Measurements from ENCODE around the gene MOB1A. TPM values are rescaled to one million over a fixed set of nuclear protein-coding genes. Genes with fewer than 3 reads are reported as not detected.

The MOB1A gene
- total RNA-seq, 1 donor from 2014 or later, result 94.6 TPM

DNA sequence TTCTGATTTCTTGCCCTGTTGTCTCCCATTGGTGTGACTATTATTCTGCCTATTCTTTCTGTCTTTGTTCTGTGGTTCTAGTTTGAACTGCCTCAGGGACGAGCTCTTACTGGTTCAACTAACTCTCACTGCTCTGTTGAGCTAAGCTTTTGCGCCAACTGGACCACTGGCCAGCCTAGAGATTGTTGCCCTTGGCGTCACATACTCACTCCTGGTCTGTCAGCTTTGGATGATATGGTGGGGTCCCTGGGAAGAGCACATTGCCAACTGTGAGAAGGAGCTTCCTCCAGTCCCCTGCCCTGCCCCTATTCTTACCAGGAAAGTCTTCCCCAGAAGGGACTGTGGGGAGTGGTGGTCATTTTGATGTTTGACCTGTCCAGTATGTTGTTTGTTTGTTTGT is 25.8 kb upstream of the MOB1A start:
- H3K27ac Mint-ChIP-seq (ENCODE audit: unreplicated experiment), result peak overlapping the region; percentile 52
- H3K4me3 Mint-ChIP-seq, result no peak overlapping the region
- H3K36me3 Mint-ChIP-seq (ENCODE audit: low read depth), result peaks cover 4% of the 10 kb centered on the region
- no peaks in the 10 kb centered on the region for H3K27me3 Mint-ChIP-seq (ENCODE audit: low read depth)
- no peaks in the 10 kb centered on the region for H3K9me3 Mint-ChIP-seq
- TF ChIP-seq, protein P1, sequence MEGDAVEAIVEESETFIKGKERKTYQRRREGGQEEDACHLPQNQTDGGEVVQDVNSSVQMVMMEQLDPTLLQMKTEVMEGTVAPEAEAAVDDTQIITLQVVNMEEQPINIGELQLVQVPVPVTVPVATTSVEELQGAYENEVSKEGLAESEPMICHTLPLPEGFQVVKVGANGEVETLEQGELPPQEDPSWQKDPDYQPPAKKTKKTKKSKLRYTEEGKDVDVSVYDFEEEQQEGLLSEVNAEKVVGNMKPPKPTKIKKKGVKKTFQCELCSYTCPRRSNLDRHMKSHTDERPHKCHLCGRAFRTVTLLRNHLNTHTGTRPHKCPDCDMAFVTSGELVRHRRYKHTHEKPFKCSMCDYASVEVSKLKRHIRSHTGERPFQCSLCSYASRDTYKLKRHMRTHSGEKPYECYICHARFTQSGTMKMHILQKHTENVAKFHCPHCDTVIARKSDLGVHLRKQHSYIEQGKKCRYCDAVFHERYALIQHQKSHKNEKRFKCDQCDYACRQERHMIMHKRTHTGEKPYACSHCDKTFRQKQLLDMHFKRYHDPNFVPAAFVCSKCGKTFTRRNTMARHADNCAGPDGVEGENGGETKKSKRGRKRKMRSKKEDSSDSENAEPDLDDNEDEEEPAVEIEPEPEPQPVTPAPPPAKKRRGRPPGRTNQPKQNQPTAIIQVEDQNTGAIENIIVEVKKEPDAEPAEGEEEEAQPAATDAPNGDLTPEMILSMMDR (conservative IDR thresholded peaks at IDR 0.05), result no peak
- H3K4me1 Mint-ChIP-seq, result peaks cover 28% of the 10 kb centered on the region
- DNase-seq (ENCODE audit: low read depth, low spot score), result no peak

DNA sequence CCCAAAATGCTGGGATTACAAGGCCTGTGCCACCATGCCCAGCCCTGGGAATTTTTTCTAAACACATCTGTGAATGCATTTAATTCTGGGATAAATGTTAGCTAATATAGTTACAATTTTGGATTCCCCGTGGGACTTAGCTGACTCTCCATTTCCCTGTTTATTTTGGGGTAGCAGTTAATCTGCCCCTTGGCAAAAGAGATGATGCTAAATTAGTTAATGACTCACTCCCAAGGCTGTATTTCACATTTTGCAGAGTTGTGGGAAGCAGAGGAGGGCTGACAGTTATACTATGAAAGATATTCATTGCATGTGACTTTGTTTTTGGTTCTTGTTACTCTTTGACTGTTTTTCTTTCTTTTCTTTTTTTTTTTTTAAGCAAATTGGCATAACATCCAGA is 22.9 kb upstream of the MOB1A start:
- DNase-seq (ENCODE audit: low read depth, low spot score), result no peak
- TF ChIP-seq, protein P1 (conservative IDR thresholded peaks at IDR 0.05), result no peak
- Mint-ChIP-seq H3K36me3 (ENCODE audit: low read depth) (no peaks in the 10 kb centered on the region), H3K27ac (ENCODE audit: unreplicated experiment) (no peak overlapping the region), H3K27me3 (ENCODE audit: low read depth) (no peaks in the 10 kb centered on the region), H3K4me3 (peak overlapping the region; percentile 95), H3K4me1 (peaks cover 42% of the 10 kb centered on the region), H3K9me3 (peaks cover 2% of the 10 kb centered on the region)

DNA sequence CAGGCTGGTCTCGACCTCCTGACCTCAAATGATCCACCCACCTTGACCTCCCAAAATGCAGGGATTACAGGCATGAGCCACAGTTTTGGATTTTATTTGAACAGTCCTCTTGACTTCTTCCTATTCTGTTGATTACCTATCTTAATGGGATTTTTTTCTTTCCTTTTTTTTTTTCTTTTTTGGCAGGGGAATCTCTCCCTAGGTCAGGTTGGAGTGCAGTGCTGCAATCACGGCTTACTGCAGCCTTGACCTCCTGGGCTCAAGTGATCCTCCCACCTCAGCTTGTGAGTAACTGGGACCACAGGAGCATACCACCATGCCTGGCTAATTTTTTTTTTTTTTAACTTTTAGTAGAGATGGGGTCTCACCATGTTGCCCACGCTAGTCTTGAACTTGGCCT is 22.5 kb upstream of the MOB1A start:
- peak overlapping the region; percentile 95 for H3K4me3 Mint-ChIP-seq
- no peaks in the 10 kb centered on the region for H3K27me3 Mint-ChIP-seq (ENCODE audit: low read depth)
- peaks cover 40% of the 10 kb centered on the region for H3K4me1 Mint-ChIP-seq
- H3K9me3 Mint-ChIP-seq, result peaks cover 2% of the 10 kb centered on the region
- DNase-seq (ENCODE audit: low read depth, low spot score), result no peak
- no peak overlapping the region for H3K27ac Mint-ChIP-seq (ENCODE audit: unreplicated experiment)
- no peaks in the 10 kb centered on the region for H3K36me3 Mint-ChIP-seq (ENCODE audit: low read depth)
- TF ChIP-seq, protein P1 (conservative IDR thresholded peaks at IDR 0.05), result no peak

DNA sequence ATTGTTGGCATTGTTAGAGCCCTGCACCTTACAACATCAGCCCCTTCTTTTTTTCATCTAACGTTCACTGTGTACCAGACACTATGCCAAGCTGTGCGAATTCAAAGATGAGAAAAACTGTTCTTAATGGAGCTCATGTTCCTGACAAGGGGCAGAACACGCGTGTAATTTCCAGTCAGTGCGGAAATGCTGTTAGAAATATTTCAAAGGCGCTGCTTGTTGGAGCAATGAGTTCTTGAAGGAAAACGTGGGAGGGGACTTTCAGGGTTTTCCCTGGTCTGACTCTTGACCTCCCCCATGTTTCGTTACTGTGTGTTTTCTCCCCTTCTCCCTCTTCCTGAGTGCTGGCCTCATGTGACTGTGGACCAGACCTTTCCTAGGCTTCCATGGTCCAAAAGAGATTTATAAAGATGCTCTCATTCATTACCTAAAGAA is 21.2 kb upstream of the MOB1A start:
- DNase-seq (ENCODE audit: low read depth, low spot score), result no peak
- TF ChIP-seq, protein P1 (conservative IDR thresholded peaks at IDR 0.05), result no peak
- H3K27ac Mint-ChIP-seq (ENCODE audit: unreplicated experiment), result peak overlapping the region; percentile 99
- no peaks in the 10 kb centered on the region for H3K27me3 Mint-ChIP-seq (ENCODE audit: low read depth)
- H3K36me3 Mint-ChIP-seq (ENCODE audit: low read depth), result no peaks in the 10 kb centered on the region
- peaks cover 37% of the 10 kb centered on the region for H3K4me1 Mint-ChIP-seq
- H3K4me3 Mint-ChIP-seq, result peak overlapping the region; percentile 95
- peaks cover 2% of the 10 kb centered on the region for H3K9me3 Mint-ChIP-seq

DNA sequence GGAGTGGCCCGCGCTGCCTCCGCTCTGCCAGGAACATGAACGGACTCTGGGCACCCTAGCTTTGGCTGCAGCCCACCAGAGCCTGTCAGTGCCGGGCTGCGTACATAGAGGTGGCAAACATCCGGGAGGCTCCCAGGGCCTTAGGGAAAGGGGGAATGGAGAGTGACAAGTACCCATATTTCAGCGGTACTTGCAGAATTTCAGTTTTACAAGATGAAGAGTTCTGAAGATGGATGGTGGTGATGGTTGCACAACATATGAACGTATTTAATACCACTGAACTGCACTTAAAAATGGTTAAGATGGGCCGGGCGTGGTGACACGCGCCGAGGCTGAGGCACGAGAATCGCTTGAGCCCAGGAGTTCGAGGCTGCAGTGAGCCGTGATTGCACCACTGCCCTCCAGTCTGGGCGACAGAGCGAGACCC is 20.6 kb upstream of the MOB1A start:
- H3K4me3 Mint-ChIP-seq, result peak overlapping the region; percentile 95
- no peak for DNase-seq (ENCODE audit: low read depth, low spot score)
- no peaks in the 10 kb centered on the region for H3K36me3 Mint-ChIP-seq (ENCODE audit: low read depth)
- peaks cover 2% of the 10 kb centered on the region for H3K9me3 Mint-ChIP-seq
- peak overlapping the region; percentile 99 for H3K27ac Mint-ChIP-seq (ENCODE audit: unreplicated experiment)
- no peaks in the 10 kb centered on the region for H3K27me3 Mint-ChIP-seq (ENCODE audit: low read depth)
- TF ChIP-seq, protein P1 (conservative IDR thresholded peaks at IDR 0.05), result no peak
- H3K4me1 Mint-ChIP-seq, result peaks cover 37% of the 10 kb centered on the region
